ENCODE measurements around the gene ARHGAP4. TPM values are rescaled to one million over a fixed set of nuclear protein-coding genes. Genes with fewer than 3 reads are reported as not detected.

Gene ARHGAP4
- total RNA-seq, 1 donor from 2014 or later, result 72.2 TPM

- no peaks in the 10 kb centered on the region for H3K9me3 Mint-ChIP-seq (ENCODE audit: unreplicated experiment)
- no peak overlapping the region for H3K27ac Mint-ChIP-seq (ENCODE audit: unreplicated experiment)
- H3K27me3 Mint-ChIP-seq (ENCODE audit: unreplicated experiment), result no peaks in the 10 kb centered on the region
- no peak for TF ChIP-seq CTCF (IDR thresholded peaks at IDR 0.05; ENCODE audit: unreplicated experiment)
- H3K4me1 Mint-ChIP-seq (ENCODE audit: unreplicated experiment), result no peaks in the 10 kb centered on the region
- H3K4me3 Mint-ChIP-seq (ENCODE audit: unreplicated experiment), result no peak overlapping the region
- DNase-seq (ENCODE audit: low spot score), result no peak
- H3K36me3 Mint-ChIP-seq (ENCODE audit: low read depth, unreplicated experiment), result no peaks in the 10 kb centered on the region
Observed at GRCh38 chrX:153867139-153867538, 58.9 kb downstream of the ARHGAP4 start.

- no peak for TF ChIP-seq CTCF (IDR thresholded peaks at IDR 0.05; ENCODE audit: unreplicated experiment)
- Mint-ChIP-seq H3K9me3 (ENCODE audit: unreplicated experiment) (no peaks in the 10 kb centered on the region), H3K4me3 (ENCODE audit: unreplicated experiment) (no peak overlapping the region), H3K4me1 (ENCODE audit: unreplicated experiment) (no peaks in the 10 kb centered on the region), H3K27ac (ENCODE audit: unreplicated experiment) (no peak overlapping the region), H3K27me3 (ENCODE audit: unreplicated experiment) (no peaks in the 10 kb centered on the region), H3K36me3 (ENCODE audit: low read depth, unreplicated experiment) (no peaks in the 10 kb centered on the region)
- no peak for DNase-seq (ENCODE audit: low spot score)
Observed at GRCh38 chrX:153866302-153867019, 59.6 kb downstream of the ARHGAP4 start.

GRCh38 chrX:153865685-153866084 lies 60.4 kb downstream of the ARHGAP4 start:
- no peak for TF ChIP-seq CTCF (IDR thresholded peaks at IDR 0.05; ENCODE audit: unreplicated experiment)
- Mint-ChIP-seq H3K36me3 (ENCODE audit: low read depth, unreplicated experiment) (no peaks in the 10 kb centered on the region), H3K27ac (ENCODE audit: unreplicated experiment) (no peak overlapping the region), H3K9me3 (ENCODE audit: unreplicated experiment) (no peaks in the 10 kb centered on the region), H3K4me3 (ENCODE audit: unreplicated experiment) (no peak overlapping the region), H3K27me3 (ENCODE audit: unreplicated experiment) (no peaks in the 10 kb centered on the region), H3K4me1 (ENCODE audit: unreplicated experiment) (no peaks in the 10 kb centered on the region)
- DNase-seq (ENCODE audit: low spot score), result no peak

- Mint-ChIP-seq H3K4me3 (ENCODE audit: unreplicated experiment) (no peak overlapping the region), H3K27me3 (ENCODE audit: unreplicated experiment) (no peaks in the 10 kb centered on the region), H3K27ac (ENCODE audit: unreplicated experiment) (no peak overlapping the region), H3K4me1 (ENCODE audit: unreplicated experiment) (no peaks in the 10 kb centered on the region), H3K9me3 (ENCODE audit: unreplicated experiment) (no peaks in the 10 kb centered on the region), H3K36me3 (ENCODE audit: low read depth, unreplicated experiment) (no peaks in the 10 kb centered on the region)
- no peak for DNase-seq (ENCODE audit: low spot score)
- no peak for TF ChIP-seq CTCF (IDR thresholded peaks at IDR 0.05; ENCODE audit: unreplicated experiment)
Observed at GRCh38 chrX:153865321-153865580, 60.8 kb downstream of the ARHGAP4 start.

- no peaks in the 10 kb centered on the region for H3K36me3 Mint-ChIP-seq (ENCODE audit: low read depth, unreplicated experiment)
Observed at GRCh38 chrX:153864561-153865320, 61.3 kb downstream of the ARHGAP4 start.

More at GRCh38 chrX:153864561-153865320, 61.3 kb downstream of the ARHGAP4 start:
- no peak for DNase-seq (ENCODE audit: low spot score)
- Mint-ChIP-seq H3K9me3 (ENCODE audit: unreplicated experiment) (no peaks in the 10 kb centered on the region), H3K27me3 (ENCODE audit: unreplicated experiment) (no peaks in the 10 kb centered on the region), H3K27ac (ENCODE audit: unreplicated experiment) (no peak overlapping the region), H3K4me3 (ENCODE audit: unreplicated experiment) (no peak overlapping the region), H3K4me1 (ENCODE audit: unreplicated experiment) (no peaks in the 10 kb centered on the region)
- no peak for TF ChIP-seq CTCF (IDR thresholded peaks at IDR 0.05; ENCODE audit: unreplicated experiment)
